Keratinocyte (primary cell): ENCODE data around the gene HCN2. TPM values are rescaled to one million over a fixed set of nuclear protein-coding genes. Genes with fewer than 3 reads are reported as not detected.

Experiments
- DNase-seq: peaks from one replicate; pipeline ENCODE4 v3.0.0-alpha.2; 2011; ENCODE audit warnings: low read depth, missing footprints, low spot score
- FAIRE-seq: peaks from 2 replicates; lab custom pipeline; 2011; peaks lifted over from hg19 to GRCh38; lab: Jason Lieb, UNC
- H2AFZ ChIP-seq: 2 replicates; pipeline ENCODE4 v1.6.0; 2012; ENCODE audit warnings: low read length, control low read depth, inconsistent platforms; ENCODE audit not compliant: control insufficient read depth
- H3K27ac ChIP-seq: 2 replicates; pipeline ENCODE4 v1.5.1; 2011; ENCODE audit warnings: low read length; ENCODE audit not compliant: control insufficient read depth, insufficient read depth
- H3K27me3 ChIP-seq: 3 replicates; pipeline ENCODE4 v1.6.0; 2011; ENCODE audit warnings: low read length; ENCODE audit not compliant: control insufficient read depth, insufficient read depth; ENCODE audit errors: extremely low read depth
- H3K36me3 ChIP-seq, 2 experiments: 2 replicates in 1 of 2; 3 replicates in 1 of 2; pipeline ENCODE4 v1.5.1; 2011; ENCODE audit warnings: low read length in 2 of 2, mild to moderate bottlenecking in 1 of 2; ENCODE audit not compliant: control insufficient read depth in 2 of 2, insufficient read depth in 2 of 2; ENCODE audit errors: extremely low read depth in 1 of 2
- H3K4me1 ChIP-seq: 3 replicates; pipeline ENCODE4 v1.5.1; 2011; ENCODE audit warnings: low read length; ENCODE audit not compliant: control insufficient read depth, insufficient read depth; ENCODE audit errors: extremely low read depth
- H3K4me2 ChIP-seq: 3 replicates; pipeline ENCODE4 v1.6.0; 2011; ENCODE audit warnings: low read depth, low read length; ENCODE audit not compliant: control insufficient read depth, insufficient read depth; ENCODE audit errors: extremely low read depth
- H3K4me3 ChIP-seq, 3 experiments: fragments of 200-600 bp in 1 of 3; sonication (generic) in 1 of 3; 2 replicates in 2 of 3; 3 replicates in 1 of 3; pipeline ENCODE4 v1.5.1; 2011 to 2016; ENCODE audit warnings: low read length in 3 of 3, mild to moderate bottlenecking in 3 of 3, control low read depth in 2 of 3, inconsistent platforms in 1 of 3, low read depth in 1 of 3, mixed read lengths in 1 of 3, mixed run types in 1 of 3, moderate library complexity in 1 of 3; ENCODE audit not compliant: control insufficient read depth in 2 of 3, insufficient read depth in 2 of 3; ENCODE audit errors: extremely low read depth in 1 of 3
- H3K79me2 ChIP-seq: 2 replicates; pipeline ENCODE4 v1.6.0; 2012; ENCODE audit warnings: low read length; ENCODE audit not compliant: control insufficient read depth, insufficient read depth
- H3K9ac ChIP-seq: 3 replicates; pipeline ENCODE4 v1.6.0; 2011; ENCODE audit warnings: low read length; ENCODE audit not compliant: control insufficient read depth, insufficient read depth; ENCODE audit errors: extremely low read depth
- H3K9me1 ChIP-seq: 3 replicates; pipeline ENCODE4 v1.6.0; 2011; ENCODE audit warnings: low read length; ENCODE audit not compliant: control insufficient read depth, insufficient read depth; ENCODE audit errors: extremely low read depth
- H3K9me3 ChIP-seq: 2 replicates; pipeline ENCODE4 v1.5.1; 2012; ENCODE audit warnings: low read depth, low read length; ENCODE audit not compliant: control insufficient read depth
- H4K20me1 ChIP-seq: 3 replicates; pipeline ENCODE4 v1.6.0; 2011; ENCODE audit warnings: low read length; ENCODE audit not compliant: control insufficient read depth, insufficient read depth; ENCODE audit errors: extremely low read depth
- EZH2 ChIP-seq: IDR thresholded peaks from one replicate; pipeline ENCODE4 v1.6.1; 2012; ENCODE audit warnings: inconsistent platforms, mild to moderate bottlenecking, low read length, moderate library complexity
- dilution Hi-C: fragments of 300-500 bp; cut with MboI; formaldehyde crosslinking; loops from one replicate; pipeline ENCODE4 v1.7.0; 2020; ENCODE audit warnings: low sequenced_read_pairs; ENCODE audit not compliant: extremely low pct_ligation_motif_present
- polyA minus RNA-seq, 3 experiments: library from RNA; depleted of rRNA, polyadenylated mRNA; stranded (reverse); fragments of >200 nt; gene quantifications; 1 replicate in 1 of 3; 2 replicates in 1 of 3; 3 replicates in 1 of 3; pipeline ENCODE4 v1.2.3, GENCODE V29; 2011
- polyA plus RNA-seq, 5 experiments: library from polyadenylated mRNA; depleted of rRNA in 3 of 5; stranded (reverse) in 3 of 5; stranded (forward) in 1 of 5; unstranded in 1 of 5; fragments of >200 nt; gene quantifications; 1 replicate in 1 of 5; 2 replicates in 3 of 5; 3 replicates in 1 of 5; pipeline versions ENCODE4 v1.2.1 to v1.2.3, GENCODE V29; 2011 to 2012; ENCODE audit warnings: missing spikeins in 2 of 5, low read depth in 1 of 5, low replicate concordance in 1 of 5
- TF ChIP-seq, protein P1 (sequence below), 3 experiments: IDR thresholded peaks in 1 of 3; conservative IDR thresholded peaks in 1 of 3; optimal IDR thresholded peaks in 1 of 3; 2 replicates in 2 of 3; 3 replicates in 1 of 3; pipeline versions ENCODE3 to v1.5.1; 2011; ENCODE audit warnings: low read length in 3 of 3, mild to moderate bottlenecking in 3 of 3, moderate library complexity in 2 of 3, control low read depth in 1 of 3, inconsistent platforms in 1 of 3; ENCODE audit not compliant: insufficient read depth in 2 of 3; ENCODE audit errors: extremely low read depth in 1 of 3

HCN2 gene
- polyA plus RNA-seq (0.13 to 0.56 TPM (median 0.26 TPM) in 3 replicates), polyA minus RNA-seq (0.64 to 4.5 TPM (median 2.6 TPM) in 3 replicates)
- 0.22 TPM for polyA plus RNA-seq (2011; ENCODE audit: low read depth)
- polyA plus RNA-seq (2011; cell fraction: cytosol; rRNA removed) = 0.57 and 1.0 TPM in 2 replicates
- 0.59 and 0.64 TPM in 2 replicates for polyA plus RNA-seq (2011; cell fraction: nucleus; rRNA removed)
- polyA plus RNA-seq (2012; ENCODE audit: low replicate concordance) = 0.55 and 1.2 TPM in 2 replicates
- polyA minus RNA-seq (2011; cell fraction: cytosol; rRNA and poly(A)+ RNA removed) = 1.9 TPM
- 0.63 and 1.3 TPM in 2 replicates for polyA minus RNA-seq (2011; cell fraction: nucleus; rRNA and poly(A)+ RNA removed)

DNA sequence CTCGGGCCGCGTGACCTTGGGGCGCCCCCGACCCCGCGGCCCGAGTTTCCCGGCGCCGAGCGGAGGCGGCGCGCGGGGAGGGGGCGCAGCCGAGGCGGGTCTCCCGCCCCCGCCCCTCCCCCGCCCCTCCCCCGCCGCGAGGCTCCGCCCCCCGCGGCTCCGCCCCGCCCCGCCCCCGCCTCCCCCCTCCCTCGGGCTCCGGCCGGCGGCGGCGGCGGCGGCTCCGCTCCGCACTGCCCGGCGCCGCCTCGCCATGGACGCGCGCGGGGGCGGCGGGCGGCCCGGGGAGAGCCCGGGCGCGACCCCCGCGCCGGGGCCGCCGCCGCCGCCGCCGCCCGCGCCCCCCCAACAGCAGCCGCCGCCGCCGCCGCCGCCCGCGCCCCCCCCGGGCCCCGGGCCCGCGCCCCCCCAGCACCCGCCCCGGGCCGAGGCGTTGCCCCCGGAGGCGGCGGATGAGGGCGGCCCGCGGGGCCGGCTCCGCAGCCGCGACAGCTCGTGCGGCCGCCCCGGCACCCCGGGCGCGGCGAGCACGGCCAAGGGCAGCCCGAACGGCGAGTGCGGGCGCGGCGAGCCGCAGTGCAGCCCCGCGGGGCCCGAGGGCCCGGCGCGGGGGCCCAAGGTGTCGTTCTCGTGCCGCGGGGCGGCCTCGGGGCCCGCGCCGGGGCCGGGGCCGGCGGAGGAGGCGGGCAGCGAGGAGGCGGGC lies at the start of gene HCN2:
TSS of gene HCN2 (plus strand) at position 189 of the 703 bp plus-strand sequence. CDS start at position 254, 65 bp downstream.
- H3K27me3 ChIP-seq = peaks cover 48% of the 10 kb centered on the region
- H4K20me1 ChIP-seq = peaks cover 11% of the 10 kb centered on the region
- H3K9me1 ChIP-seq = no peaks in the 10 kb centered on the region
- H3K27ac ChIP-seq = no peak within 1 kb of the TSS
- FAIRE-seq (no peak), DNase-seq (no peak)
- dilution Hi-C loops = no loop called here
- no peak within 1 kb of the TSS for H3K9ac ChIP-seq
- no peak within 1 kb of the TSS for H2AFZ ChIP-seq
- peaks cover 8% of the 10 kb centered on the region for H3K4me1 ChIP-seq
- no peaks in the 10 kb centered on the region for H3K36me3 ChIP-seq
- H3K4me3 ChIP-seq = no peak within 1 kb of the TSS
- TF ChIP-seq, protein P1, sequence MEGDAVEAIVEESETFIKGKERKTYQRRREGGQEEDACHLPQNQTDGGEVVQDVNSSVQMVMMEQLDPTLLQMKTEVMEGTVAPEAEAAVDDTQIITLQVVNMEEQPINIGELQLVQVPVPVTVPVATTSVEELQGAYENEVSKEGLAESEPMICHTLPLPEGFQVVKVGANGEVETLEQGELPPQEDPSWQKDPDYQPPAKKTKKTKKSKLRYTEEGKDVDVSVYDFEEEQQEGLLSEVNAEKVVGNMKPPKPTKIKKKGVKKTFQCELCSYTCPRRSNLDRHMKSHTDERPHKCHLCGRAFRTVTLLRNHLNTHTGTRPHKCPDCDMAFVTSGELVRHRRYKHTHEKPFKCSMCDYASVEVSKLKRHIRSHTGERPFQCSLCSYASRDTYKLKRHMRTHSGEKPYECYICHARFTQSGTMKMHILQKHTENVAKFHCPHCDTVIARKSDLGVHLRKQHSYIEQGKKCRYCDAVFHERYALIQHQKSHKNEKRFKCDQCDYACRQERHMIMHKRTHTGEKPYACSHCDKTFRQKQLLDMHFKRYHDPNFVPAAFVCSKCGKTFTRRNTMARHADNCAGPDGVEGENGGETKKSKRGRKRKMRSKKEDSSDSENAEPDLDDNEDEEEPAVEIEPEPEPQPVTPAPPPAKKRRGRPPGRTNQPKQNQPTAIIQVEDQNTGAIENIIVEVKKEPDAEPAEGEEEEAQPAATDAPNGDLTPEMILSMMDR (optimal IDR thresholded peaks at IDR 0.05 in 1 of 3, IDR thresholded peaks at IDR 0.05 in 1 of 3, conservative IDR thresholded peaks at IDR 0.05 in 1 of 3; ENCODE audit: extremely low read depth in 1 of 3, insufficient read depth in 2 of 3, low read length in 3 of 3) = no peak
- TF ChIP-seq EZH2 = no peak
- no peaks in the 10 kb centered on the region for H3K79me2 ChIP-seq
- peak within 1 kb of the TSS; percentile 32 for H3K4me2 ChIP-seq
- no peaks in the 10 kb centered on the region for H3K9me3 ChIP-seq

GRCh38 chr19:540867-541637 lies 48.6 kb upstream of the HCN2 start:
- Histone ChIP-seq H3K27me3 (no peaks in the 10 kb centered on the region), H3K9ac (no peak overlapping the region), H3K27ac (no peak overlapping the region), H3K79me2 (peaks cover 5% of the 10 kb centered on the region), H3K4me1 (no peaks in the 10 kb centered on the region), H3K4me3 (no peak overlapping the region), H3K9me3 (no peaks in the 10 kb centered on the region), H3K9me1 (no peaks in the 10 kb centered on the region), H2AFZ (no peak overlapping the region), H3K36me3 (peaks cover 9 to 17% of the 10 kb centered on the region in 2 experiments), H3K4me2 (no peak overlapping the region), H4K20me1 (no peaks in the 10 kb centered on the region)
- no peak for DNase-seq
- dilution Hi-C loops = no loop called here
- TF ChIP-seq EZH2 = no peak
- TF ChIP-seq, protein P1 (optimal IDR thresholded peaks at IDR 0.05 in 1 of 3, IDR thresholded peaks at IDR 0.05 in 1 of 3, conservative IDR thresholded peaks at IDR 0.05 in 1 of 3; ENCODE audit: extremely low read depth in 1 of 3, insufficient read depth in 2 of 3, low read length in 3 of 3) = no peak
- FAIRE-seq = no peak
